BLaER1 treated with 17β-estradiol and CSF1 and Interleukin-3, amounts not matched to agents 10 nM and 100 nM (cell line): ENCODE measurements around the gene CDON.
"Not testable (repeated sequence)": the region's sequence is repeated elsewhere in the genome, so short reads cannot be mapped to it uniquely, and the experiment has no call there.

Experiments used
- H3K27ac ChIP-seq, 11 experiments: shearing (Covaris generic); formaldehyde crosslinking; 2 replicates each; pipeline ENCODE4 v1.8.1; 2022
- H3K27me3 ChIP-seq, 11 experiments: shearing (Covaris generic); formaldehyde crosslinking; 2 replicates each; pipeline ENCODE4 v1.8.1; 2022
- H3K36me3 ChIP-seq, 11 experiments: shearing (Covaris generic); formaldehyde crosslinking; 2 replicates each; pipeline ENCODE4 v1.8.1; 2022
- H3K4me1 ChIP-seq, 10 experiments: shearing (Covaris generic); formaldehyde crosslinking; 2 replicates each; pipeline ENCODE4 v1.8.1; 2022
- H3K4me2 ChIP-seq, 11 experiments: shearing (Covaris generic); formaldehyde crosslinking; 2 replicates each; pipeline ENCODE4 v1.8.1; 2022
- H3K4me3 ChIP-seq, 10 experiments: shearing (Covaris generic); formaldehyde crosslinking; 2 replicates each; pipeline ENCODE4 v1.8.1; 2022
- H3K9ac ChIP-seq, 11 experiments: shearing (Covaris generic); formaldehyde crosslinking; 2 replicates each; pipeline ENCODE4 v1.8.1; 2022
- H3K9me3 ChIP-seq, 11 experiments: shearing (Covaris generic); formaldehyde crosslinking; replicated peaks in 1 of 11; 2 replicates each; pipeline ENCODE4 v1.8.1; 2022
- H4K20me1 ChIP-seq, 11 experiments: shearing (Covaris generic); formaldehyde crosslinking; 2 replicates each; pipeline ENCODE4 v1.8.1; 2022
- Cebpa-rat ChIP-seq, 11 experiments: shearing (Covaris generic); IDR thresholded peaks; 2 replicates each; pipeline ENCODE4 v1.8.1; 2022

Gene CDON

GRCh38 chr11:125924384-125925007, 138.2 kb downstream of the CDON start:
- Histone ChIP-seq H3K27me3 (no peaks in the 10 kb centered on the region), H3K27ac (no peak overlapping the region), H3K4me2 (no peak overlapping the region), H3K9ac (no peak overlapping the region), H3K4me3 (no peak overlapping the region), H3K4me1 (peaks cover 0 to 1% (median 0%) of the 10 kb centered on the region in 10 experiments; a peak in 3 of 20 replicates), H3K9me3 (no peaks in the 10 kb centered on the region), H3K36me3 (no peaks in the 10 kb centered on the region), H4K20me1 (no peaks in the 10 kb centered on the region)
- TF ChIP-seq Cebpa-rat (IDR thresholded peaks at IDR 0.05), result no peak

- H3K9ac ChIP-seq, result no peak overlapping the region
- H4K20me1 ChIP-seq, result no peaks in the 10 kb centered on the region
- no peak overlapping the region for H3K4me3 ChIP-seq
- no peak overlapping the region for H3K27ac ChIP-seq
- H3K27me3 ChIP-seq, result no peaks in the 10 kb centered on the region
- no peak for TF ChIP-seq Cebpa-rat (IDR thresholded peaks at IDR 0.05)
- H3K36me3 ChIP-seq, result no peaks in the 10 kb centered on the region
- H3K4me2 ChIP-seq, result no peak overlapping the region
- no peaks in the 10 kb centered on the region for H3K9me3 ChIP-seq
- H3K4me1 ChIP-seq, result no peaks in the 10 kb centered on the region
Measured at GRCh38 chr11:125923633-125924032, 139.0 kb downstream of the CDON start.

- Histone ChIP-seq H3K4me2 (no peak overlapping the region), H3K4me3 (no peak overlapping the region), H3K4me1 (no peaks in the 10 kb centered on the region), H3K27ac (no peak overlapping the region), H3K9ac (no peak overlapping the region), H3K27me3 (no peaks in the 10 kb centered on the region), H3K9me3 (no peaks in the 10 kb centered on the region), H3K36me3 (no peaks in the 10 kb centered on the region), H4K20me1 (no peaks in the 10 kb centered on the region)
- no peak for TF ChIP-seq Cebpa-rat (IDR thresholded peaks at IDR 0.05)
Measured at GRCh38 chr11:125923012-125923579, 139.6 kb downstream of the CDON start.

GRCh38 chr11:125922156-125922555, 140.5 kb downstream of the CDON start:
- Histone ChIP-seq H3K36me3 (no peaks in the 10 kb centered on the region), H3K9ac (0 out of 22 replicates have a peak overlapping the region, but pooled peaks of 1 of the 11 experiments have one; percentile 19), H4K20me1 (no peaks in the 10 kb centered on the region), H3K4me2 (no peak overlapping the region), H3K4me3 (no peak overlapping the region), H3K9me3 (no peaks in the 10 kb centered on the region), H3K27ac (no peak overlapping the region), H3K27me3 (no peaks in the 10 kb centered on the region), H3K4me1 (no peaks in the 10 kb centered on the region)
- TF ChIP-seq Cebpa-rat (IDR thresholded peaks at IDR 0.05), result no peak

- Histone ChIP-seq H3K4me1 (no peaks in the 10 kb centered on the region; a peak in 1 of 20 replicates), H3K36me3 (no peaks in the 10 kb centered on the region), H3K27ac (no peak overlapping the region), H4K20me1 (no peaks in the 10 kb centered on the region), H3K9ac (no peak overlapping the region), H3K27me3 (no peaks in the 10 kb centered on the region), H3K4me2 (no peak overlapping the region), H3K4me3 (no peak overlapping the region), H3K9me3 (no peaks in the 10 kb centered on the region)
- TF ChIP-seq Cebpa-rat (IDR thresholded peaks at IDR 0.05), result no peak
Measured at GRCh38 chr11:125921042-125921441, 141.6 kb downstream of the CDON start.

GRCh38 chr11:125918140-125918840, 144.4 kb downstream of the CDON start:
- H3K4me3 ChIP-seq, result no peak overlapping the region
- H3K36me3 ChIP-seq, result no peaks in the 10 kb centered on the region
- H4K20me1 ChIP-seq, result no peaks in the 10 kb centered on the region
- H3K4me1 ChIP-seq, result no peaks in the 10 kb centered on the region; a peak in 1 of 20 replicates
- H3K9me3 ChIP-seq, result no peaks in the 10 kb centered on the region
- TF ChIP-seq Cebpa-rat (IDR thresholded peaks at IDR 0.05), result no peak
- no peaks in the 10 kb centered on the region for H3K27me3 ChIP-seq
- H3K27ac ChIP-seq, result no peak overlapping the region
- H3K9ac ChIP-seq, result no peak overlapping the region
- no peak overlapping the region for H3K4me2 ChIP-seq

GRCh38 chr11:125916683-125917347, 145.9 kb downstream of the CDON start:
- no peak overlapping the region for H3K27ac ChIP-seq
- H3K4me1 ChIP-seq, result no peaks in the 10 kb centered on the region; a peak in 1 of 20 replicates
- no peaks in the 10 kb centered on the region for H3K9me3 ChIP-seq
- H3K4me3 ChIP-seq, result no peak overlapping the region
- H3K9ac ChIP-seq, result no peak overlapping the region
- H3K27me3 ChIP-seq, result no peaks in the 10 kb centered on the region
- no peak for TF ChIP-seq Cebpa-rat (IDR thresholded peaks at IDR 0.05)
- peak overlapping the region in 2 of 11 experiments; percentile 1 to 2; a peak in 1 of 22 replicates for H3K4me2 ChIP-seq
- H3K36me3 ChIP-seq, result no peaks in the 10 kb centered on the region
- no peaks in the 10 kb centered on the region for H4K20me1 ChIP-seq

GRCh38 chr11:125914601-125915000, 148.1 kb downstream of the CDON start:
- not testable (repeated sequence) for H3K9ac ChIP-seq, H3K27ac ChIP-seq, H3K36me3 ChIP-seq, H3K27me3 ChIP-seq, H3K4me2 ChIP-seq, H3K9me3 ChIP-seq, H3K4me1 ChIP-seq, H4K20me1 ChIP-seq, H3K4me3 ChIP-seq

GRCh38 chr11:125910226-125910849, 152.3 kb downstream of the CDON start:
- Histone ChIP-seq H3K9ac (no peak overlapping the region), H3K4me2 (no peak overlapping the region), H4K20me1 (no peaks in the 10 kb centered on the region), H3K27ac (no peak overlapping the region), H3K4me3 (no peak overlapping the region), H3K27me3 (no peaks in the 10 kb centered on the region), H3K4me1 (no peaks in the 10 kb centered on the region), H3K9me3 (no peaks in the 10 kb centered on the region), H3K36me3 (no peaks in the 10 kb centered on the region)
- TF ChIP-seq Cebpa-rat (IDR thresholded peaks at IDR 0.05), result no peak
